A673 (cell line): Measurements from ENCODE around the gene C8G. TPM values are rescaled to one million over a fixed set of nuclear protein-coding genes. Genes with fewer than 3 reads are reported as not detected.

Source experiments
- BruUV-seq: library from RNA; stranded (reverse); fragments of 400-500 nt; replicated peaks from 2 replicates; lab custom pipeline; 2021; lab: Mats Ljungman, UMichigan
- CTCF ChIA-PET: fragments of 300-600 bp; sonication (Branson Sonifier 250); formaldehyde crosslinking; loops from one replicate; lab custom pipeline; 2022; ENCODE audit warnings: antibody characterized with exemption; lab: Charles Lee
- POLR2A ChIA-PET: fragments of 300-600 bp; sonication (Branson Sonifier 250); formaldehyde crosslinking; loops from one replicate; lab custom pipeline; 2022; ENCODE audit warnings: antibody characterized with exemption; ENCODE audit not compliant: low non-redundant PET; lab: Charles Lee
- DNase-seq: peaks from one replicate; pipeline ENCODE4 v3.0.0-alpha.2; 2015; ENCODE audit warnings: low spot score
- H3K27ac ChIP-seq: fragments of 200-600 bp; sonication (generic); 2 replicates; pipeline ENCODE4 v1.5.1; 2016; ENCODE audit warnings: mixed run types, low read depth, mild to moderate bottlenecking, mixed read lengths, antibody characterized with exemption, low read length; ENCODE audit not compliant: poor library complexity, severe bottlenecking
- H3K27me3 ChIP-seq: fragments of 200-600 bp; sonication (generic); replicated peaks from 2 replicates; pipeline ENCODE4 v1.6.1; 2017; ENCODE audit warnings: mixed run types, low read depth, mild to moderate bottlenecking, mixed read lengths, antibody characterized with exemption, low read length; ENCODE audit not compliant: insufficient read depth, poor library complexity
- H3K36me3 ChIP-seq: fragments of 200-600 bp; sonication (generic); 2 replicates; pipeline ENCODE4 v1.6.1; 2016; ENCODE audit warnings: mixed run types, mild to moderate bottlenecking, mixed read lengths, antibody characterized with exemption, low read length; ENCODE audit not compliant: insufficient read depth, poor library complexity, severe bottlenecking
- H3K4me1 ChIP-seq: fragments of 200-600 bp; sonication (generic); 2 replicates; pipeline ENCODE4 v1.6.1; 2017; ENCODE audit warnings: mixed run types, mild to moderate bottlenecking, mixed read lengths, antibody characterized with exemption, low read length; ENCODE audit not compliant: insufficient read depth, poor library complexity, severe bottlenecking
- H3K4me3 ChIP-seq: fragments of 200-600 bp; sonication (generic); 2 replicates; pipeline ENCODE4 v1.5.1; 2016; ENCODE audit warnings: low read depth, mixed run types, mild to moderate bottlenecking, mixed read lengths, low read length; ENCODE audit not compliant: poor library complexity, severe bottlenecking
- H3K9me3 ChIP-seq: fragments of 200-600 bp; sonication (generic); 2 replicates; pipeline ENCODE4 v1.6.1; 2016; ENCODE audit warnings: mixed run types, low read depth, mild to moderate bottlenecking, mixed read lengths, antibody characterized with exemption, low read length; ENCODE audit not compliant: poor library complexity, severe bottlenecking
- CTCF ChIP-seq: fragments of 300-800, 200-600 bp; sonication (generic); conservative IDR thresholded peaks from 2 replicates; pipeline ENCODE4 v1.5.1; 2017; ENCODE audit warnings: low read depth, mild to moderate bottlenecking, antibody characterized with exemption, low read length, moderate library complexity, mixed read lengths
- EZH2 ChIP-seq: fragments of 200-600 bp; sonication (generic); IDR thresholded peaks from 2 replicates; pipeline ENCODE4 v1.6.1; 2017; ENCODE audit warnings: borderline replicate concordance, low read depth, mild to moderate bottlenecking, mixed read lengths, antibody characterized with exemption, low read length; ENCODE audit not compliant: poor library complexity, severe bottlenecking
- intact Hi-C: fragments of 100-400 bp; cut with micrococcal nuclease; formaldehyde crosslinking; loops from one replicate; pipeline ENCODE4 v1.10.0; 2022; ENCODE audit not compliant: unreplicated experiment
- total RNA-seq: library from RNA; stranded (reverse); gene quantifications from 2 replicates; pipeline ENCODE4 v1.2.3, GENCODE V29; 2021

Gene C8G
- total RNA-seq, 1 experiment from 2014 or later = 0.75 TPM

- no peak for DNase-seq
- H3K36me3 ChIP-seq = peaks cover 39% of the 10 kb centered on the region
Measured at GRCh38 chr9:136916330-136917184, 28.5 kb upstream of the C8G start.

GRCh38 chr9:136917902-136918301, 27.1 kb upstream of the C8G start:
- DNase-seq = no peak
- Histone ChIP-seq H3K27ac (no peak overlapping the region), H3K36me3 (peaks cover 39% of the 10 kb centered on the region), H3K4me1 (no peaks in the 10 kb centered on the region), H3K27me3 (no peaks in the 10 kb centered on the region), H3K4me3 (no peak overlapping the region), H3K9me3 (no peaks in the 10 kb centered on the region)
- TF ChIP-seq EZH2 (no peak), CTCF (no peak)
- ChIA-PET CTCF (no interaction called here), POLR2A (no interaction called here)
- BruUV-seq = no TSS peak
- intact Hi-C loops = no loop called here

More at GRCh38 chr9:136916330-136917184, 28.5 kb upstream of the C8G start:
- no TSS peak for BruUV-seq
- intact Hi-C loops = no loop called here
- no peak for TF ChIP-seq CTCF
- no peak for TF ChIP-seq EZH2
- Histone ChIP-seq H3K27ac (no peak overlapping the region), H3K4me1 (no peaks in the 10 kb centered on the region), H3K27me3 (no peaks in the 10 kb centered on the region), H3K9me3 (no peaks in the 10 kb centered on the region), H3K4me3 (no peak overlapping the region)
- CTCF ChIA-PET = no interaction called here
- POLR2A ChIA-PET = no interaction called here

- no peaks in the 10 kb centered on the region for H3K4me1 ChIP-seq
- no peak for DNase-seq
- ChIA-PET POLR2A (no interaction called here), CTCF (no interaction called here)
- H3K36me3 ChIP-seq = peaks cover 31% of the 10 kb centered on the region
- intact Hi-C loops = no loop called here
- H3K4me3 ChIP-seq = no peak overlapping the region
- BruUV-seq = no TSS peak
- H3K9me3 ChIP-seq = no peaks in the 10 kb centered on the region
- no peaks in the 10 kb centered on the region for H3K27me3 ChIP-seq
- TF ChIP-seq EZH2 (no peak), CTCF (no peak)
- no peak overlapping the region for H3K27ac ChIP-seq
Measured at GRCh38 chr9:136920069-136920468, 25.0 kb upstream of the C8G start.
